ENCODE results near the gene FMR1NB.

FMR1NB gene

GRCh38 chrX:147981038-147981752, at the start of gene FMR1NB:
Gene FMR1NB, plus strand, starts transcription at chrX:147981337. Its CDS starts 66 bp downstream, at chrX:147981403.
- no peak for DNase-seq

GRCh38 chrX:147933815-147934214, 47.3 kb upstream of the FMR1NB start:
- DNase-seq: no peak

- DNase-seq: no peak
Observed at GRCh38 chrX:147935156-147935758, 45.9 kb upstream of the FMR1NB start.

- no peak for DNase-seq
Observed at GRCh38 chrX:147945286-147945685, 35.9 kb upstream of the FMR1NB start.

GRCh38 chrX:147948531-147948930, 32.6 kb upstream of the FMR1NB start:
- DNase-seq: no peak

- DNase-seq: no peak
Observed at GRCh38 chrX:147950352-147950751, 30.8 kb upstream of the FMR1NB start.

- DNase-seq: no peak
Observed at GRCh38 chrX:147953976-147954375, 27.2 kb upstream of the FMR1NB start.

GRCh38 chrX:147957291-147957690, 23.8 kb upstream of the FMR1NB start:
- DNase-seq: no peak

GRCh38 chrX:147958291-147958690, 22.8 kb upstream of the FMR1NB start:
- DNase-seq: no peak

- DNase-seq: no peak
Observed at GRCh38 chrX:147960722-147961121, 20.4 kb upstream of the FMR1NB start.

GRCh38 chrX:147962476-147962875, 18.7 kb upstream of the FMR1NB start:
- no peak for DNase-seq

GRCh38 chrX:147978931-147979330, 2.2 kb upstream of the FMR1NB start:
- no peak for DNase-seq

- DNase-seq: no peak
Observed at GRCh38 chrX:148020329-148020728, 39.2 kb downstream of the FMR1NB start.

GRCh38 chrX:148024425-148025148, 43.5 kb downstream of the FMR1NB start:
- DNase-seq: no peak

GRCh38 chrX:148035380-148035779, 54.2 kb downstream of the FMR1NB start:
- no peak for DNase-seq

GRCh38 chrX:148037020-148037419, 55.9 kb downstream of the FMR1NB start:
- no peak for DNase-seq

GRCh38 chrX:148043271-148043855, 62.2 kb downstream of the FMR1NB start:
- DNase-seq: no peak

- no peak for DNase-seq
Observed at GRCh38 chrX:148047200-148047599, 66.1 kb downstream of the FMR1NB start.

- no peak for DNase-seq
Observed at GRCh38 chrX:148049441-148049840, 68.3 kb downstream of the FMR1NB start.

GRCh38 chrX:148051973-148052372, 70.8 kb downstream of the FMR1NB start:
- no peak for DNase-seq

GRCh38 chrX:148067285-148067684, 86.1 kb downstream of the FMR1NB start:
- DNase-seq: no peak

GRCh38 chrX:148069759-148070503, 88.8 kb downstream of the FMR1NB start:
- no peak for DNase-seq

GRCh38 chrX:148070504-148070877, 89.4 kb downstream of the FMR1NB start:
- no peak for DNase-seq
